Breast epithelium (tissue), 3 donors: ENCODE data around the gene GTF2I.
"Not testable (repeated sequence)": the region's sequence is repeated elsewhere in the genome, so short reads cannot be mapped to it uniquely, and the experiment has no call there.

ENCODE experiments used
- CTCF ChIP-seq, 3 donors: fragments of 450-650 bp; IDR thresholded peaks; one replicate each; pipeline ENCODE4 v1.5.1; 2016 to 2017; ENCODE audit warnings: antibody characterized with exemption in 3 of 3, mild to moderate bottlenecking in 3 of 3, moderate library complexity in 3 of 3
- POLR2A ChIP-seq: fragments of 450-650 bp; IDR thresholded peaks from one replicate; pipeline ENCODE4 v1.6.1; 2016; ENCODE audit warnings: antibody characterized with exemption, mild to moderate bottlenecking, moderate library complexity
- POLR2AphosphoS5 ChIP-seq, 3 donors: sonication (generic); formaldehyde crosslinking; IDR thresholded peaks; one replicate each; pipeline ENCODE4 v1.6.1; 2017; ENCODE audit warnings: antibody characterized with exemption in 3 of 3

DNA sequence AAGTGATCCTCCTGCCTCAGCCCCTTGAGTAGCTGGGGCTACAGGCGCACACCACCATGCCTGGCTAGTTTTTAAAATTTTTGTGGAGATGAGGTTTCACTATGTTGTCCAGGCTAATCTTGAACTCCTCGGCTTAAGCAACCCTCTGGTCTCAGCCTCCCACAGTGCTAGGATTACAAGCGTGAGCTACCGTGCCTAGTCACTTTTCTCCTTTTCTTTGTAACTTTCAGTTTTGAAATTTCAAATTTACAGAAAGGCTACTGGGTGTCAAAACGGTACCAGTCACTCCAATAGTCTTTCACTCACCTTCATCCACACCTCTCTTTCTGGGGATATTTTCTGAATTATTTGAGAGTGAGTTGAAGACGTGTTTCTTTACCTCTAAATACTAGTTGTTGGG is 117.6 kb downstream of the GTF2I start:
- not testable (repeated sequence) for TF ChIP-seq CTCF (IDR thresholded peaks at IDR 0.05); POLR2A; POLR2AphosphoS5 (IDR thresholded peaks at IDR 0.05)
